PC-9 (cell line): ENCODE data around the gene KIAA1671.

Experiments
- CTCF ChIP-seq: fragments of 200-600 bp; sonication (generic); conservative IDR thresholded peaks from 2 replicates; pipeline ENCODE4 v1.6.1; 2017; ENCODE audit warnings: mixed run types, antibody characterized with exemption, mild to moderate bottlenecking, moderate library complexity
- EZH2 ChIP-seq: fragments of 200-600 bp; sonication (generic); IDR thresholded peaks from 2 replicates; pipeline ENCODE4 v1.8.0; 2017; ENCODE audit warnings: antibody characterized with exemption, low read depth

DNA sequence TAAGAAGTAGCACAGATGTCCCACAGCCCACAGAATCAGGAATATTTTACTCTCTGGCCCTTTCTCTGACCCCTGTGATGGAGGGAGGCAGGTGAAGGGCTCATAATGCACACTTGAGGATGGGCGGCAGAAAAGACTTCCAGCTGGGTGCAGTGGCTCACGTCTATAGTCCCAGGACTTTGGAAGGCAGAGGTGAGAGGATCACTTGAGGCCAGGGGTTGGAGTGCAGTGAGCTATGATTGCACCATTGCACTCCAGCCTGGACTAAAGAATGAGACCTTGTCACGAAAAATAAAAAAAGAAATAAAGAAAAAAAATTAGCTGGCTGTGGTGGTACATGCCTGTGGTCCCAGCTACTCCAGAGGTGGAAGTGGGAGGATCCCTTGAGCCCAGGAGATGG lies 233.6 kb downstream of the KIAA1671 start:
- TF ChIP-seq CTCF = no peak
- no peak for TF ChIP-seq EZH2
